Epithelial cell of esophagus (primary cell): ENCODE data around the gene AASDHPPT.

Source experiments
- DNase-seq: peaks from one replicate; pipeline ENCODE4 v3.0.0; 2010; ENCODE audit warnings: low read depth
- H3K4me3 ChIP-seq: 2 replicates; pipeline ENCODE4 v1.5.1; 2011; ENCODE audit warnings: mild to moderate bottlenecking, low read length, control low read depth
- CTCF ChIP-seq: IDR thresholded peaks from 2 replicates; pipeline ENCODE4 v1.5.1; 2011; ENCODE audit warnings: low read depth, mild to moderate bottlenecking, low read length, control low read depth, inconsistent platforms; ENCODE audit not compliant: insufficient read depth; ENCODE audit errors: missing control alignments

The AASDHPPT gene

GRCh38 chr11:106128740-106129139 lies 51.3 kb downstream of the AASDHPPT start:
- TF ChIP-seq CTCF, result no peak
- H3K4me3 ChIP-seq, result no peak overlapping the region
- no peak for DNase-seq

- no peak for TF ChIP-seq CTCF
- no peak for DNase-seq
- no peak overlapping the region for H3K4me3 ChIP-seq
Measured at GRCh38 chr11:106131998-106132397, 54.5 kb downstream of the AASDHPPT start.

- no peak overlapping the region for H3K4me3 ChIP-seq
- TF ChIP-seq CTCF, result no peak
- no peak for DNase-seq
Measured at GRCh38 chr11:106132582-106133354, 55.3 kb downstream of the AASDHPPT start.

GRCh38 chr11:106133529-106133928 lies 56.1 kb downstream of the AASDHPPT start:
- TF ChIP-seq CTCF, result peak; percentile 46
- DNase-seq, result peak; percentile 6
- no peak overlapping the region for H3K4me3 ChIP-seq

- DNase-seq, result peak; percentile 30
- no peak for TF ChIP-seq CTCF
- H3K4me3 ChIP-seq, result no peak overlapping the region
Measured at GRCh38 chr11:106137061-106137460, 59.6 kb downstream of the AASDHPPT start.

- no peak overlapping the region for H3K4me3 ChIP-seq
- no peak for TF ChIP-seq CTCF
- DNase-seq, result no peak
Measured at GRCh38 chr11:106137758-106138157, 60.3 kb downstream of the AASDHPPT start.
